Right lobe of liver (tissue), 4 donors: ENCODE measurements around the gene MEG3.

Experiments used
- CTCF ChIP-seq, 4 donors: fragments of 200-600 bp in 3 of 4; fragments of 450-650 bp in 1 of 4; IDR thresholded peaks; one replicate each; pipeline versions ENCODE4 v1.5.1 to v1.8.0; 2016 to 2022; ENCODE audit warnings: antibody characterized with exemption in 4 of 4, mild to moderate bottlenecking in 2 of 4
- POLR2A ChIP-seq: fragments of 450-650 bp; IDR thresholded peaks from one replicate; pipeline ENCODE4 v1.6.1; 2017; ENCODE audit warnings: antibody characterized with exemption, mild to moderate bottlenecking
- donor health status: DM: no; HTN: no; CAD: no.
- donor health status: DM: no; HTN: no; CAD: no.
- donor health status: DM: no; HTN: yes; CAD: no.

- no peak for TF ChIP-seq CTCF (IDR thresholded peaks at IDR 0.05)
- no peak for TF ChIP-seq POLR2A
These were observed 45.7 kb upstream of the MEG3 start for GRCh38 chr14:100780246-100780645.
